Stimulated activated CD4-positive, alpha-beta T cell treated with anti-CD3 and anti-CD28 coated beads, TNF-alpha, amount 100 ng/mL, for 4 hours (primary cell): Measurements from ENCODE around the gene WRAP53.
A peak's percentile ranks its signal among the peaks of the same experiment; 100 is the strongest.
"Not testable (repeated sequence)": the region's sequence is repeated elsewhere in the genome, so short reads cannot be mapped to it uniquely, and the experiment has no call there.

ENCODE experiments used
- DNase-seq, 3 experiments: peaks; one replicate each; pipeline ENCODE4 v3.0.0-alpha.2; 2020; ENCODE audit warnings: low read depth in 3 of 3

WRAP53 gene

GRCh38 chr17:7687908-7688807 is at the start of gene WRAP53:
WRAP53 (plus strand) TSS chr17:7688477; CDS start chr17:7688649, 172 bp downstream.
- DNase-seq, result peak; percentile 90 to 94 (median 92)

DNA sequence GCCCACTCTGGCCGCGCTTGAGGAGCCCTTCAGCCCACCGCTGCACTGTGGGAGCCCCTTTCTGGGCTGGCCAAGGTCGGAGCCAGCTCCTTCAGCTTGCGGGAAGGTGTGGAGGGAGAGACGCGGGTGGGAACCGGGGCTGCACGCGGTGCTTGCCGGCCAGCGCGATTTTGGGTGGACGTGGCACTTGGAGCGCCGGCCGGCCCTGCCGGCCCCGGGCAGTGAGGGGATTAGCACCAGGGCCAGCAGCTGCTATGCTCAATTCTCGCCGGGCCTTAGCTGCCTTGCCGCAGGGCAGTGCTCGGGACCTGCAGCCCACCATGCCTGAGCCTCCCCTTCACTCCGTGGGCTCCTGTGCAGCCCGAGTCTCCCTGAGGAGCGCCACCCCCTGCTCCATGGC is 47.5 kb upstream of the WRAP53 start:
- no peak for DNase-seq

DNA sequence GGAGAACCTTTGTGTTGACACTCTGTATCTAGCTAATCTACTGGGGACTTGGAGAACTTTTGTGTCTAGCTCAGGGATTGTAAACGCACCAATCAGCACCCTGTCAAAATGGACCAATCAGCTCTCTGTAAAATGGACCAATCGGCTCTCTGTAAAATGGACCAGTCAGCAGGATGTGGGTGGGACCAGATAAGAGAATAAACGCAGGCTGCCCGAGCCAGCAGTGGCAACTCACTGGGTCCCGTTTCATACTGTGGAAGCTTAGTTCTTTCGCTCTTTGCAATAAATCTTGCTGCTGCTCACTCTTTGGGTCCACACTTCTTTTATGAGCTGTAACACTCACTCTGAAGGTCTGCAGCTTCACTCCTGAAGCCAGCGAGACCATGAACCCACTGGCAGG is 46.6 kb upstream of the WRAP53 start:
- DNase-seq, result not testable (repeated sequence)

DNA sequence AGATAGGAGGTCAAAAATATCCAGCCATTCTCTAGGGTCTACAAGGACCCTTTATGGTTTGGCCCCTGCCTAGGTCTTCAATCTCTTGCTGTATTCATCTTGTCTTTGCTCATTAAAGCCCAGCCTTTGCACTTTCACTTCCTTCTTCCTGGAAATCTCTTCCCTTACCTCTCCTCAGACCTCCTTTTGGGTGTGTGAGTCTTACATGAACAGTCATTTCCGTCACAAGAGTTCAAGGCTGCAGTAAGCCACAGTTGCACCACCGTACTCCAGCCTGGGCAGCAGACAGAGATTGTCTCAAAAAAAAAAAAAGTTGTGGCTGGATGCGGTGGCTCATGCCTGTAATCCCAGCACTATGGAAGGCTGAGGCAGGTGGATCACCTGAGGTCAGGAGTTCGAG is 43.5 kb upstream of the WRAP53 start:
- no peak for DNase-seq

DNA sequence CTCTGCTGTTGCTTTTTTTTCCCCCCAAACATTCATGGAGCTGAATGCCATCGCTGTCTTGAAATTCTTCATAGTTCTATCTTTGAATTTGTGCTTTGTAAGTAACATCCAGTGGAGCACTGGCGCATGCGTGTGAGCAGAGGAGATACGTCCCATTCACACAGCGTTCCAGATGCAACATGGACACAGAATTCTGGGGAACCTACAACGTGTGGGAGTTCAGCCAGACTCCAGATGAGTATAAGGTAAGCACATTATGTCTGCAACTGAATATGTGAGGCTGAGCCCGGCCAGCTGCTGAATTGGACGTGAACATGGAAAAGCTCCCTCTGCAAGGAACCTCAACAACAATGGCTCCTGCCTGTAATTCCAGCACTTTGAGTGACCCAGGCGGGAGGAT is 41.8 kb upstream of the WRAP53 start:
- no peak for DNase-seq

- DNase-seq, result no peak
These were observed 41.3 kb upstream of the WRAP53 start for GRCh38 chr17:7647018-7647417.

DNA sequence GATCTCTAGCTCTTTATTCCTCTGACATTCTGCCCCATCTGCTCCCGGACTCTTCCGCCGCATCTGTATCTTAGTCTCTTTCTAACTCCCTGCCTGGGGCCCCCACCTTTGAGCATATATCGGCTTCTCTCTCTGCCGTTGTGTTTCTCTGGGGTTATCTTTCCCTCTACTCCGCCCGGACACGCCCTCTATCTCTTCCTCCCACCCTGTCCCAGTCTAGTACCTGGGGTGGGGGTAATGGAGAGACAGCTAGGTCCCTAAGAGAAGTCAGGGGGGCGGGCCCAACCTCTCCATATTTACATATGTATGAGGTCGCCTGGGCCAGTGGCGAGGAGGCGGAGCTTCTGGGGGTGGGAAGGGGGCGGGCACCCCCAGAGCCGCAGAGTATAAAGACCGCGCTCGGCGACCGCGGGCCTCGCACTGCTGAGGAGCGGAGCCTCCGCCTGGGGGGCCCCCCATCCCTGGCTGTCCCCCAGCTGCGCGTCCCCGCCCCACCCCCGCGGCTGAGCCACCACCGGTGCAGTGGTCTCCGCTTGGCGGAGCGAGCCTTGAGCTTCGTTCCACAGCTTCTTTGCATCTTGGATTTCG is 37.7 kb upstream of the WRAP53 start, which contains the start of gene ATP1B2:
Gene ATP1B2 (plus strand): TSS at position 418 of the 588 bp plus-strand sequence. CDS start 593 bp downstream, outside the sequence.
- DNase-seq, result peak; percentile 46 to 61 (median 47)

GRCh38 chr17:7651097-7651664 is 37.1 kb upstream of the WRAP53 start:
- DNase-seq, result no peak

GRCh38 chr17:7651665-7652387 is 36.5 kb upstream of the WRAP53 start:
- no peak for DNase-seq

DNA sequence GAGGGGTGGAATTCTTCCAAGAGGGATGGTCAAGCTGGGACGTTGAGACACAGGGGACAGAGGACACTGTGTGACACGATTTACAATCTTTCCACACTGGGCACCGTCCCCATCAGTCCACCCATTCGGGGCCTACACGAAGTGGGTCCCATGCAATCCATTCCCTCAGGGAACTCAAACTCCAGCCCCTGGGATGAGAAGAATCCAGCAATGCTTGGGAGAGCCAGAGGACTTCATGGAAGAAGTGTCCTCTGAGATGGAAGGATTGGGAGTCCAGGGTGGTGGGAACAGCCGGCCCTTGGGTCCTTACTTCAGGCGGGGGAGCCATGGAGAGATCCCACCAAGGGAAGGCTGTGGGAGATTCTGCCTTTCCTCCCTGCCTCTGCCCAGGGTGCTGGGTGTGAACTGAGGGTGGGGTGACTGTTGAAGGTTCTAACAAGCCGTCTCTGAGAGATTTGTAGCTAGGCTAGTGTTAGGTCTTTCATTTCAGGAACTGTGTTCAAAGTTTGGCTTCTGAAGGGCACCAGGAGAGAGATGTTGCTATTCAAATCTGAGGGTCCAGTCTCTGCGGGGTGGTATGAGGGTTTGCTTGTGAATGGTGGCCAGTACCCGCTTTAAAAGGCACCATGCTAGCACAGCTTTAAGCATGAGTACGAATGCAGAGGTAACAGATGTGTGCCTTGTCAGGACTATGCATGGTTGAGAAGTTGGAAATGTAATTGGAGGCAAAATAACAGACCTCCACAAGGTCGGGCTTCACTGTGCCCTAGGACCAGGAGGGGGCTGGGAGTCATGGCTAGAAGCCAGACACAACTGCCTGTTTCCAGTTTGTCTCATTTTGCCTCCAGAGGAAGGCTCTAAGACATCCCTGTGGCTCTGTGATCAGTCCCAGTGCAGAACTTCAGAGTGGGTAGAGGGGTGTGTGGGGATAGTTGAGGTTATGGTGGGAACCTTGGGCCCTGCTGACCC is 35.6 kb upstream of the WRAP53 start:
- DNase-seq, result no peak

GRCh38 chr17:7654832-7655540 is 33.3 kb upstream of the WRAP53 start:
- DNase-seq, result no peak

DNA sequence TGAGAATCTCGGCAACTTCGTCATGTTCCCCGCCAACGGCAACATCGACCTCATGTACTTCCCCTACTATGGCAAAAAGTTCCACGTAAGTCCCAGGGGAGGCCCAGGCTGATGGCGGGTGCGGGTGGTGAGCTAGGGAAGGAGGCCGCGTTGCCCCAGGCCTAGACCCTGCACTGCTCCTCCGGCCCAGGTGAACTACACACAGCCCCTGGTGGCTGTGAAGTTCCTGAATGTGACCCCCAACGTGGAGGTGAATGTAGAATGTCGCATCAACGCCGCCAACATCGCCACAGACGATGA is 32.8 kb upstream of the WRAP53 start:
- DNase-seq, result no peak

GRCh38 chr17:7656958-7657609 is 31.2 kb upstream of the WRAP53 start:
- no peak for DNase-seq

- no peak for DNase-seq
These were observed 20.4 kb upstream of the WRAP53 start for GRCh38 chr17:7667656-7668406.

DNA sequence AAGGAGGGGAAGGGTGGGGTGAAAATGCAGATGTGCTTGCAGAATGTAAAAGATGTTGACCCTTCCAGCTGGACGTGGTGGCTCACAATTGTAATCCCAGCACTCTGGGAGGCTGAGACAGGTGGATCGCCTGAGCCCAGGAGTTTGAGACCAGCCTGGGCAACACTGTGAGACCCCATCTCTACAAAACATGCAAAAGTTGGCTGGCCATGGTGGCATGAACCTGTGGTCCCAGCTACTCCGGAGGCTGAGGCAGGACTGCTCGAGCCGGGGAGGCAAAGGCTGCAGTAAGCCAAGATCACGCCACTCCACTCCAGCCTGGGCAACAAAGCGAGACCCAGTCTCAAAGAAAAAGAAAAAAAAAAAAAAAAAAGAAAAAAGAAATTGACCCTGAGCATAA is 19.8 kb upstream of the WRAP53 start:
- DNase-seq, result no peak

- DNase-seq, result no peak
These were observed 15.0 kb upstream of the WRAP53 start for GRCh38 chr17:7673239-7673638.

- no peak for DNase-seq
These were observed 13.3 kb upstream of the WRAP53 start for GRCh38 chr17:7674934-7675333.

DNA sequence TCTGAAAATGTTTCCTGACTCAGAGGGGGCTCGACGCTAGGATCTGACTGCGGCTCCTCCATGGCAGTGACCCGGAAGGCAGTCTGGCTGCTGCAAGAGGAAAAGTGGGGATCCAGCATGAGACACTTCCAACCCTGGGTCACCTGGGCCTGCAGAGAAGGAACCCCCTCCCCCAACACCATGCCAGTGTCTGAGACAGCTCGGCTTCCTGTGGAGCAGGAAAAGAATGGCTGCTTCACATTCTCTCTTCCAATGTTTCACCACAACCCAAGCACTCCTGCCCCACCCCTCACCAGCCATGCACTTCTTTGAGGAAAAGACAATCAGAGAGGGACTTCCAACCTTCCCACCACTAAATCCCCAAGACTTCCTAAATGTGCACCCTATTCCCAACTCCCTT is 11.7 kb upstream of the WRAP53 start:
- DNase-seq, result no peak

- DNase-seq, result no peak
These were observed 10.7 kb upstream of the WRAP53 start for GRCh38 chr17:7677388-7678067.
